Uterus (tissue), 4 donors: Measurements from ENCODE around the gene SEC14L5. TPM values are rescaled to one million over a fixed set of nuclear protein-coding genes. Genes with fewer than 3 reads are reported as not detected.

Experiments used
- DNase-seq, 2 donors: peaks; one replicate each; pipeline ENCODE4 v3.0.0-alpha.2; 2019 to 2020
- H3K27ac ChIP-seq, 2 donors: fragments of 200-600 bp; sonication (generic); 1 replicate in 1 of 2; 2 replicates in 1 of 2; pipeline ENCODE4 v1.5.1; 2016 to 2018
- H3K27me3 ChIP-seq, 2 donors: fragments of 200-600 bp; sonication (generic); one replicate each; pipeline ENCODE4 v1.5.1; 2018 to 2019; ENCODE audit warnings: control low read depth in 1 of 2
- H3K36me3 ChIP-seq, 2 donors: fragments of 200-600 bp; sonication (generic); one replicate each; pipeline ENCODE4 v1.5.1; 2019; ENCODE audit warnings: control low read depth in 1 of 2
- H3K4me1 ChIP-seq, 2 donors: fragments of 200-600 bp; sonication (generic); one replicate each; pipeline ENCODE4 v1.5.1; 2018 to 2019; ENCODE audit warnings: control low read depth in 1 of 2
- H3K4me3 ChIP-seq, 2 donors: fragments of 200-600 bp; sonication (generic); 1 replicate in 1 of 2; 2 replicates in 1 of 2; pipeline ENCODE4 v1.5.1; 2018 to 2019; ENCODE audit warnings: mild to moderate bottlenecking in 1 of 2
- H3K9me3 ChIP-seq, 2 donors: fragments of 200-600 bp; sonication (generic); one replicate each; pipeline ENCODE4 v1.5.1; 2019; ENCODE audit warnings: control low read depth in 1 of 2
- POLR2A ChIP-seq, 2 donors: fragments of 450-650 bp; IDR thresholded peaks; one replicate each; pipeline ENCODE4 v1.6.1; 2016; ENCODE audit warnings: antibody characterized with exemption in 2 of 2, mild to moderate bottlenecking in 1 of 2, moderate library complexity in 1 of 2
- intact Hi-C: fragments of 100-400 bp; cut with DNase I; formaldehyde crosslinking; loops from one replicate; pipeline ENCODE4 v1.15.1; 2023; ENCODE audit warnings: low total_unique reads
- total RNA-seq, 4 donors: library from RNA; depleted of rRNA in 3 of 4; stranded (reverse); fragments of >200 nt in 3 of 4; gene quantifications; one replicate each; pipeline versions ENCODE4 v1.1.0 to v1.2.4, GENCODE V29; 2014 to 2023
- TF ChIP-seq, protein P1 (sequence below), 4 experiments: fragments of 200-600 bp in 2 of 4; fragments of 450-650 bp in 2 of 4; sonication (generic) in 2 of 4; IDR thresholded peaks; one replicate each; pipeline ENCODE4 v1.5.1; 2016 to 2019; ENCODE audit warnings: antibody characterized with exemption in 4 of 4, mild to moderate bottlenecking in 2 of 4, moderate library complexity in 1 of 4
- donor health status: DM: yes; HTN: yes; CAD: no.

Gene SEC14L5
- total RNA-seq, 4 donors from 2014 or later, result 0.28 to 2.0 TPM; not detected in 2

GRCh38 chr16:4979736-4980660, 21.9 kb downstream of the SEC14L5 start:
- intact Hi-C loops, result no loop called here
- Histone ChIP-seq H3K4me1 (no peaks in the 10 kb centered on the region), H3K4me3 (no peak overlapping the region), H3K27me3 (no peaks in the 10 kb centered on the region), H3K27ac (no peak overlapping the region), H3K36me3 (no peaks in the 10 kb centered on the region), H3K9me3 (no peaks in the 10 kb centered on the region)
- no peak for DNase-seq
- TF ChIP-seq, protein P1, sequence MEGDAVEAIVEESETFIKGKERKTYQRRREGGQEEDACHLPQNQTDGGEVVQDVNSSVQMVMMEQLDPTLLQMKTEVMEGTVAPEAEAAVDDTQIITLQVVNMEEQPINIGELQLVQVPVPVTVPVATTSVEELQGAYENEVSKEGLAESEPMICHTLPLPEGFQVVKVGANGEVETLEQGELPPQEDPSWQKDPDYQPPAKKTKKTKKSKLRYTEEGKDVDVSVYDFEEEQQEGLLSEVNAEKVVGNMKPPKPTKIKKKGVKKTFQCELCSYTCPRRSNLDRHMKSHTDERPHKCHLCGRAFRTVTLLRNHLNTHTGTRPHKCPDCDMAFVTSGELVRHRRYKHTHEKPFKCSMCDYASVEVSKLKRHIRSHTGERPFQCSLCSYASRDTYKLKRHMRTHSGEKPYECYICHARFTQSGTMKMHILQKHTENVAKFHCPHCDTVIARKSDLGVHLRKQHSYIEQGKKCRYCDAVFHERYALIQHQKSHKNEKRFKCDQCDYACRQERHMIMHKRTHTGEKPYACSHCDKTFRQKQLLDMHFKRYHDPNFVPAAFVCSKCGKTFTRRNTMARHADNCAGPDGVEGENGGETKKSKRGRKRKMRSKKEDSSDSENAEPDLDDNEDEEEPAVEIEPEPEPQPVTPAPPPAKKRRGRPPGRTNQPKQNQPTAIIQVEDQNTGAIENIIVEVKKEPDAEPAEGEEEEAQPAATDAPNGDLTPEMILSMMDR (IDR thresholded peaks at IDR 0.05), result no peak
- no peak for TF ChIP-seq POLR2A (IDR thresholded peaks at IDR 0.05)

DNA sequence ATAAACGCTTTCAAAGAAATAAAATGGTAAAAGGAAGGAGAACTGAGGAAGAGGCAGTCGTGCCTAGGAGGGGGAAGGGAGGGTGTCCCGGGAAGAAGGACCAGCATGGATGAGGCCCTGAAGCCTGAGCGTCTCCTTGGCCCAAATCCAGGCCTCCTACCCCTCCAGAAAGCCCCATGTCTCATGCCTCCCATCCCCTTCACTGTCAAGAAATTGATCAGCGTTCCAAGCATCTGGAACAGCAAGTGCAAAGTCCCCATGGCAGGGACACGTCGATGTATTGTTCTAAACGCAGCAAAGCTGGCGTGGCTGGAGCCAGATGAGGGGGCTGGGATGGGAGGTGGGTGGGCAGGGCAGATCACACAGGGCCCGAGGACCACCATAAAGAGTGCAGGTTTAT, 22.6 kb downstream of the SEC14L5 start:
- DNase-seq, result no peak
- intact Hi-C loops, result no loop called here
- H3K36me3 ChIP-seq, result no peaks in the 10 kb centered on the region
- H3K4me1 ChIP-seq, result no peaks in the 10 kb centered on the region
- no peak overlapping the region for H3K27ac ChIP-seq
- no peaks in the 10 kb centered on the region for H3K9me3 ChIP-seq
- H3K4me3 ChIP-seq, result no peak overlapping the region
- TF ChIP-seq, protein P1 (IDR thresholded peaks at IDR 0.05), result no peak
- TF ChIP-seq POLR2A (IDR thresholded peaks at IDR 0.05), result no peak
- H3K27me3 ChIP-seq, result no peaks in the 10 kb centered on the region

DNA sequence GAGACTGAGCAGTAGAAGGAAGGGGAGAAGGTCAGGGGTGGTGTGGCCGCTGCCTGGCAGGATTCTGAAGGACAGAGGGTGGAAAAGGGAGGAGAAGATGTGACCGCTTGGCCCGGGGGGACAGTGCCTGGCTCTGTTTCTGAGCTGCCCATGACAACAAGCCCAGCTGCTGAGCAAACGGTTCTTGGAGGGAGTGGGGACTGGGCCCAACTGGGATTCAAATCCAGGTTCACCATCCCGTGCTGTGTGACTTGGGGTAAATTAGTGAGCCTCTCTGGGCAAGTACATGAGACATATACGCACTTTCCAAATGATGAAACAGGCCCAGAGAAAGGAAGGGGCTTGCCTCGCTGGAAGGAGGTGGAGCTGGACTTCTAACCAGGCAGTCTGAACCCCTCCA, 23.3 kb downstream of the SEC14L5 start:
- intact Hi-C loops, result no loop called here
- Histone ChIP-seq H3K36me3 (no peaks in the 10 kb centered on the region), H3K27me3 (no peaks in the 10 kb centered on the region), H3K27ac (no peak overlapping the region), H3K9me3 (no peaks in the 10 kb centered on the region), H3K4me1 (no peaks in the 10 kb centered on the region), H3K4me3 (no peak overlapping the region)
- DNase-seq, result no peak
- no peak for TF ChIP-seq POLR2A (IDR thresholded peaks at IDR 0.05)
- TF ChIP-seq, protein P1 (IDR thresholded peaks at IDR 0.05), result no peak

- Histone ChIP-seq H3K27ac (no peak overlapping the region), H3K4me1 (no peaks in the 10 kb centered on the region), H3K4me3 (no peak overlapping the region), H3K27me3 (no peaks in the 10 kb centered on the region), H3K9me3 (no peaks in the 10 kb centered on the region), H3K36me3 (no peaks in the 10 kb centered on the region)
- TF ChIP-seq, protein P1 (IDR thresholded peaks at IDR 0.05), result no peak
- no peak for TF ChIP-seq POLR2A (IDR thresholded peaks at IDR 0.05)
- intact Hi-C loops, result no loop called here
- DNase-seq, result no peak
Measured at GRCh38 chr16:4982056-4982867, 24.1 kb downstream of the SEC14L5 start.
